Spleen (tissue), 11 donors: ENCODE measurements around the gene CNPPD1. TPM values are rescaled to one million over a fixed set of nuclear protein-coding genes. Genes with fewer than 3 reads are reported as not detected.

Experiments used
- DNase-seq: peaks from one replicate; pipeline ENCODE4 v3.0.0-alpha.2; 2020
- H3K27ac ChIP-seq, 8 donors: fragments of 200-600 bp; sonication (generic) in 7 of 8; 1 replicate in 4 of 8; 2 replicates in 4 of 8; pipeline versions ENCODE4 v1.5.0 to v1.8.0; 2016 to 2021; ENCODE audit warnings: inconsistent platforms in 4 of 8, mild to moderate bottlenecking in 4 of 8, moderate library complexity in 1 of 8
- H3K27me3 ChIP-seq, 7 donors: fragments of 200-600 bp; sonication (generic) in 6 of 7; replicated peaks in 1 of 7; 1 replicate in 4 of 7; 2 replicates in 3 of 7; pipeline versions ENCODE4 v1.5.0 to v1.8.0; 2016 to 2021; ENCODE audit warnings: inconsistent platforms in 3 of 7, mild to moderate bottlenecking in 1 of 7
- H3K36me3 ChIP-seq, 6 donors: fragments of 200-600 bp; sonication (generic) in 5 of 6; 1 replicate in 4 of 6; 2 replicates in 2 of 6; pipeline versions ENCODE4 v1.5.0 to v1.8.0; 2016 to 2021; ENCODE audit warnings: inconsistent platforms in 2 of 6
- H3K4me1 ChIP-seq, 6 donors: fragments of 200-600 bp; sonication (generic) in 5 of 6; 1 replicate in 3 of 6; 2 replicates in 3 of 6; pipeline versions ENCODE4 v1.5.0 to v1.8.0; 2016 to 2021; ENCODE audit warnings: inconsistent platforms in 3 of 6
- H3K4me3 ChIP-seq, 8 donors: fragments of 200-600 bp; sonication (generic) in 7 of 8; 1 replicate in 4 of 8; 2 replicates in 4 of 8; pipeline versions ENCODE4 v1.5.0 to v1.8.0; 2016 to 2021; ENCODE audit warnings: inconsistent platforms in 4 of 8, mild to moderate bottlenecking in 4 of 8, moderate library complexity in 2 of 8
- H3K9me3 ChIP-seq, 8 donors: fragments of 200-600 bp; sonication (generic) in 7 of 8; 1 replicate in 4 of 8; 2 replicates in 4 of 8; pipeline versions ENCODE4 v1.5.0 to v1.8.0; 2016 to 2021; ENCODE audit warnings: inconsistent platforms in 4 of 8
- POLR2A ChIP-seq, 3 donors: fragments of 450-650 bp; IDR thresholded peaks; one replicate each; pipeline ENCODE4 v1.5.1; 2017; ENCODE audit warnings: antibody characterized with exemption in 3 of 3, mild to moderate bottlenecking in 1 of 3
- POLR2AphosphoS5 ChIP-seq, 3 donors: sonication (generic); formaldehyde crosslinking; IDR thresholded peaks; one replicate each; pipeline ENCODE4 v1.5.1; 2017; ENCODE audit warnings: antibody characterized with exemption in 3 of 3
- WGBS, 5 donors: extraction: QIAGEN DNeasy Blood & Tissue Kit in 3 of 5; methylation state at CpG; one replicate each; pipeline versions ENCODE4 v1.1.5 to v1.1.7; 2013 to 2018; 5-methylcytosine and 5-hydroxymethylcytosine counted together
- intact Hi-C: fragments of 100-400 bp; cut with DNase I; formaldehyde crosslinking; loops from one replicate; pipeline ENCODE4 v1.15.0; 2023; ENCODE audit warnings: low total_unique reads
- polyA plus RNA-seq, 3 donors: library from polyadenylated mRNA; stranded (reverse); fragments of 200-250 nt; gene quantifications; one replicate each; pipeline ENCODE4 v1.2.1, GENCODE V29; 2013
- total RNA-seq, 7 donors: library from RNA; depleted of rRNA in 3 of 7; stranded (reverse); fragments of >200 nt in 3 of 7; fragmentation: NEBNext Ultra II Directional in 4 of 7; extraction: Animal tissue kit (Norgen Biotek cat#: 25700) in 4 of 7; gene quantifications; one replicate each; pipeline versions ENCODE4 v1.1.0 to v1.2.1, GENCODE V29; 2016 to 2021
- TF ChIP-seq, protein P1 (sequence below), 11 experiments: fragments of 200-600 bp in 7 of 11; fragments of 450-650 bp in 4 of 11; sonication (generic) in 4 of 11; IDR thresholded peaks in 8 of 11; conservative IDR thresholded peaks in 3 of 11; 1 replicate in 7 of 11; 2 replicates in 4 of 11; pipeline versions ENCODE4 v1.4.0 to v1.8.0; 2016 to 2021; ENCODE audit warnings: antibody characterized with exemption in 11 of 11, inconsistent platforms in 4 of 11, mild to moderate bottlenecking in 1 of 11
- donor health status: healthy with polysubstance abuse.
- donor health status: DM: no; HTN: no; CAD: no; lungs with moderate emphysema.
- donor health status: DM: no; HTN: no; CAD: no.
- donor health status: Bipolar disorder and iron deficiency.
- donor health status: healthy.
- donor health status: DM: no; HTN: no; CAD: no.
- donor health status: DM: yes; HTN: yes; CAD: no.

CNPPD1 gene
- total and polyA plus RNA-seq, 10 donors = 51.3 to 80.8 (median 65.2) TPM

DNA sequence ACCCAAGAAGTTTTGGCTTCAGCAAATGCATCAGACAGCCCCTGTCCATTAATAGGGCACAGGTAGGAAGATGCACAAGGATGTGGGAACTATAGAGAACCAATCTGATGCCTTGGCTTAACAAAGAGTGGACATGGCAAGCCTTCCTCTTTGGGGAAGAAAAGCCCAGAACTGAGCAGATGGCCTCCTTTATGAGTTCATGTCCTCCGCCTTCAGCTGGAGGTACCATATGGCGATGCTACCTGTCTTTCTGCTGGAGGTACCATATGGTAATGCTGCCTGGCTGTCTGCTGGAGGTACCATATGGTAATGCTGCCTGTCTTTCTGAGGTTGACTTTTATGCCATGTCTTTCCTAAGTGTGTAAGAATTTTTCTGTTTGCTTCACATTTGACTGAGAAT lies 7.4 kb upstream of the CNPPD1 start:
- Histone ChIP-seq H3K27me3 (no peaks in the 10 kb centered on the region), H3K4me3 (no peak overlapping the region), H3K4me1 (peaks cover 4 to 41% (median 26%) of the 10 kb centered on the region in 6 donors), H3K9me3 (no peaks in the 10 kb centered on the region), H3K36me3 (peaks cover 0 to 74% (median 54%) of the 10 kb centered on the region in 6 donors), H3K27ac (no peak overlapping the region)
- DNase-seq = no peak
- WGBS, 5 donors = 83 to 99% (median 95%) methylated on average over 2 of the region's 2 CpGs
- intact Hi-C loops = no loop called here
- TF ChIP-seq POLR2A (IDR thresholded peaks at IDR 0.05) (no peak), POLR2AphosphoS5 (IDR thresholded peaks at IDR 0.05) (no peak)
- TF ChIP-seq, protein P1, sequence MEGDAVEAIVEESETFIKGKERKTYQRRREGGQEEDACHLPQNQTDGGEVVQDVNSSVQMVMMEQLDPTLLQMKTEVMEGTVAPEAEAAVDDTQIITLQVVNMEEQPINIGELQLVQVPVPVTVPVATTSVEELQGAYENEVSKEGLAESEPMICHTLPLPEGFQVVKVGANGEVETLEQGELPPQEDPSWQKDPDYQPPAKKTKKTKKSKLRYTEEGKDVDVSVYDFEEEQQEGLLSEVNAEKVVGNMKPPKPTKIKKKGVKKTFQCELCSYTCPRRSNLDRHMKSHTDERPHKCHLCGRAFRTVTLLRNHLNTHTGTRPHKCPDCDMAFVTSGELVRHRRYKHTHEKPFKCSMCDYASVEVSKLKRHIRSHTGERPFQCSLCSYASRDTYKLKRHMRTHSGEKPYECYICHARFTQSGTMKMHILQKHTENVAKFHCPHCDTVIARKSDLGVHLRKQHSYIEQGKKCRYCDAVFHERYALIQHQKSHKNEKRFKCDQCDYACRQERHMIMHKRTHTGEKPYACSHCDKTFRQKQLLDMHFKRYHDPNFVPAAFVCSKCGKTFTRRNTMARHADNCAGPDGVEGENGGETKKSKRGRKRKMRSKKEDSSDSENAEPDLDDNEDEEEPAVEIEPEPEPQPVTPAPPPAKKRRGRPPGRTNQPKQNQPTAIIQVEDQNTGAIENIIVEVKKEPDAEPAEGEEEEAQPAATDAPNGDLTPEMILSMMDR (IDR thresholded peaks at IDR 0.05 in 8 of 11, conservative IDR thresholded peaks at IDR 0.05 in 3 of 11) = no peak

GRCh38 chr2:219183151-219183772 lies 6.5 kb upstream of the CNPPD1 start:
- Histone ChIP-seq H3K4me1 (peaks cover 8 to 48% (median 33%) of the 10 kb centered on the region in 6 donors), H3K27ac (peak overlapping the region in 2 of 8 donors; percentile 57 to 73), H3K36me3 (peaks cover 0 to 74% (median 54%) of the 10 kb centered on the region in 6 donors), H3K4me3 (no peak overlapping the region), H3K27me3 (no peaks in the 10 kb centered on the region), H3K9me3 (no peaks in the 10 kb centered on the region)
- 91 to 96% (median 94%) methylated on average over 6 of the region's 6 CpGs for WGBS, 5 donors
- TF ChIP-seq POLR2AphosphoS5 (IDR thresholded peaks at IDR 0.05) = no peak
- TF ChIP-seq, protein P1 (IDR thresholded peaks at IDR 0.05 in 8 of 11, conservative IDR thresholded peaks at IDR 0.05 in 3 of 11) = no peak
- no peak for TF ChIP-seq POLR2A (IDR thresholded peaks at IDR 0.05)
- DNase-seq = no peak
- intact Hi-C loops = no loop called here

GRCh38 chr2:219182331-219183150 lies 5.8 kb upstream of the CNPPD1 start:
- no peak overlapping the region for H3K4me3 ChIP-seq
- H3K27ac ChIP-seq = peak overlapping the region in 6 of 8 donors; percentile 4 to 73 (median 46)
- H3K4me1 ChIP-seq = peaks cover 8 to 50% (median 33%) of the 10 kb centered on the region in 6 donors
- H3K36me3 ChIP-seq = peaks cover 0 to 74% (median 54%) of the 10 kb centered on the region in 6 donors
- H3K27me3 ChIP-seq = no peaks in the 10 kb centered on the region
- peak; percentile 84 for DNase-seq
- no peaks in the 10 kb centered on the region for H3K9me3 ChIP-seq
- peak in 1 of 3 donors; percentile 55 for TF ChIP-seq POLR2AphosphoS5 (IDR thresholded peaks at IDR 0.05)
- TF ChIP-seq, protein P1 (IDR thresholded peaks at IDR 0.05 in 8 of 11, conservative IDR thresholded peaks at IDR 0.05 in 3 of 11) = no peak
- 51 to 84% (median 65%) methylated on average over 4 to 8 of the region's 8 CpGs for WGBS, 5 donors
- intact Hi-C loops = no loop called here

DNA sequence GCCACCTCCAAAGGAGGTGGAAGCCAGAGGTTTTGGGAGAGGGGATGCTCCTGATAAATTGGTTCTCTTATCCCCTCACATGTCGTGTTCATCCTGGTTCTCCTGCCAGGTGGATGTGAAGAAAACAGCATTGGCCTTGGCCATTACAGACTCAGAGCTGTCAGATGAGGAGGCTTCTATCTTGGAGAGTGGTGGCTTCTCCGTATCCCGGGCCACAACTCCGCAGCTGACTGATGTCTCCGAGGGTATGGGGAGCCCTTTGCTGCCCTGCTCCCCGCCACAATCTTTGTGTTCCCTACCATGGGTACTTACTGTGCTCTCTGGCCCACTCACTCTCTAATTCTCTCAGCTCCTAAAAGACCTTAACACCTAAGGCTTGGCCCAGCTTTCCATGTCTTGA lies 4.8 kb upstream of the CNPPD1 start:
- Histone ChIP-seq H3K27ac (peak overlapping the region in 4 of 8 donors; percentile 34 to 73 (median 59)), H3K27me3 (no peaks in the 10 kb centered on the region), H3K9me3 (no peaks in the 10 kb centered on the region), H3K4me1 (peaks cover 8 to 56% (median 33%) of the 10 kb centered on the region in 6 donors), H3K36me3 (peaks cover 0 to 71% (median 54%) of the 10 kb centered on the region in 6 donors), H3K4me3 (no peak overlapping the region)
- TF ChIP-seq POLR2A (IDR thresholded peaks at IDR 0.05) (no peak), POLR2AphosphoS5 (IDR thresholded peaks at IDR 0.05) (no peak)
- TF ChIP-seq, protein P1 (IDR thresholded peaks at IDR 0.05 in 8 of 11, conservative IDR thresholded peaks at IDR 0.05 in 3 of 11) = no peak
- DNase-seq = no peak
- WGBS, 5 donors = 91 to 99% (median 96%) methylated on average over 6 of the region's 6 CpGs
- intact Hi-C loops = no loop called here
